T-cell (primary cell): ENCODE data around the gene CABP1. TPM values are rescaled to one million over a fixed set of nuclear protein-coding genes. Genes with fewer than 3 reads are reported as not detected.

Experiments used
- ATAC-seq, 4 experiments: fragments of 200-7000 bp in 3 of 4; fragments of 150-1000 bp in 1 of 4; cut with Tn5 transposase; replicated peaks in 1 of 4; 1 replicate in 3 of 4; 2 replicates in 1 of 4; pipeline ENCODE4 v1.10.0; 2021; ENCODE audit warnings: moderate library complexity in 3 of 4, mild to moderate bottlenecking in 2 of 4, moderate number of reproducible peaks in 1 of 4
- CTCF ChIA-PET, 2 donors: fragments of 300-600 bp; sonication (Branson Sonifier 250); formaldehyde crosslinking; loops; one replicate each; lab custom pipeline; 2022; ENCODE audit warnings: antibody characterized with exemption in 2 of 2; lab: Charles Lee
- POLR2A ChIA-PET, 2 donors: fragments of 300-600 bp; sonication (Branson Sonifier 250); formaldehyde crosslinking; loops; one replicate each; lab custom pipeline; 2022; ENCODE audit warnings: antibody characterized with exemption in 2 of 2; lab: Charles Lee
- DNase-seq, 35 experiments: peaks; one replicate each; pipeline versions ENCODE4 v3.0.0 to v3.0.0-alpha.2; 2013 to 2023
- H3K27ac ChIP-seq: one replicate; pipeline ENCODE4 v1.5.1; 2013; ENCODE audit warnings: low read length
- H3K27me3 ChIP-seq, 2 experiments: replicated peaks in 1 of 2; 1 replicate in 1 of 2; 2 replicates in 1 of 2; pipeline versions ENCODE4 v1.6.1 to v1.7.0; 2013; ENCODE audit warnings: low read length in 1 of 2, mixed read lengths in 1 of 2; ENCODE audit not compliant: control insufficient read depth in 2 of 2, insufficient read depth in 2 of 2; ENCODE audit errors: extremely low read depth in 1 of 2
- H3K36me3 ChIP-seq, 2 donors: 1 replicate in 1 of 2; 2 replicates in 1 of 2; pipeline versions ENCODE4 v1.6.1 to v1.7.0; 2013; ENCODE audit warnings: low read length in 1 of 2; ENCODE audit not compliant: control insufficient read depth in 2 of 2, insufficient read depth in 1 of 2; ENCODE audit errors: extremely low read depth in 1 of 2
- H3K4me1 ChIP-seq, 2 experiments: 1 replicate in 1 of 2; 2 replicates in 1 of 2; pipeline versions ENCODE4 v1.6.1 to v1.7.0; 2013; ENCODE audit warnings: low read length in 2 of 2, mixed read lengths in 1 of 2; ENCODE audit not compliant: insufficient read depth in 2 of 2, control insufficient read depth in 1 of 2; ENCODE audit errors: extremely low read depth in 1 of 2
- H3K4me3 ChIP-seq, 2 donors: 1 replicate in 1 of 2; 2 replicates in 1 of 2; pipeline versions ENCODE4 v1.5.1 to v1.7.0; 2013; ENCODE audit warnings: mild to moderate bottlenecking in 2 of 2, low read length in 1 of 2, moderate library complexity in 1 of 2; ENCODE audit not compliant: control insufficient read depth in 1 of 2; ENCODE audit errors: extremely low read depth in 1 of 2
- H3K9me3 ChIP-seq: 2 replicates; pipeline ENCODE4 v1.7.0; 2013
- H3K27ac Mint-ChIP-seq, 2 donors: one replicate each; pipeline ENCODE4 v1.8.0; 2020 to 2021; ENCODE audit warnings: mild to moderate bottlenecking in 2 of 2, mixed read lengths in 2 of 2
- H3K27me3 Mint-ChIP-seq, 2 donors: one replicate each; pipeline ENCODE4 v1.8.0; 2021 to 2022; ENCODE audit warnings: mixed read lengths in 2 of 2
- H3K36me3 Mint-ChIP-seq: one replicate; pipeline ENCODE4 v1.8.0; 2021; ENCODE audit warnings: mixed read lengths
- H3K4me1 Mint-ChIP-seq, 3 donors: one replicate each; pipeline ENCODE4 v1.8.0; 2020 to 2022; ENCODE audit warnings: mixed read lengths in 3 of 3, mild to moderate bottlenecking in 1 of 3
- H3K4me3 Mint-ChIP-seq, 3 donors: one replicate each; pipeline ENCODE4 v1.8.0; 2020 to 2022; ENCODE audit warnings: mild to moderate bottlenecking in 3 of 3, mixed read lengths in 3 of 3, moderate library complexity in 3 of 3
- H3K9me3 Mint-ChIP-seq, 3 donors: one replicate each; pipeline ENCODE4 v1.8.0; 2020 to 2022; ENCODE audit warnings: mixed read lengths in 3 of 3
- WGBS: methylation state at CpG from one replicate; pipeline ENCODE4 v1.1.5; 2013; ENCODE audit warnings: missing lambda C conversion rate; ENCODE audit not compliant: insufficient coverage; 5-methylcytosine and 5-hydroxymethylcytosine counted together
- total RNA-seq, 35 experiments: library from RNA in 6 of 35; stranded (reverse) in 6 of 35; fragments of 120-200 nt in 1 of 35; gene quantifications; one replicate each; pipeline versions ENCODE4 v1.2.1 to v1.2.4 and lab custom pipeline; 2013 to 2026

CABP1 gene
- total RNA-seq, 5 donors from 2014 or later (not counting 1 experiment from before 2014, with no cell fraction given): not detected

DNA sequence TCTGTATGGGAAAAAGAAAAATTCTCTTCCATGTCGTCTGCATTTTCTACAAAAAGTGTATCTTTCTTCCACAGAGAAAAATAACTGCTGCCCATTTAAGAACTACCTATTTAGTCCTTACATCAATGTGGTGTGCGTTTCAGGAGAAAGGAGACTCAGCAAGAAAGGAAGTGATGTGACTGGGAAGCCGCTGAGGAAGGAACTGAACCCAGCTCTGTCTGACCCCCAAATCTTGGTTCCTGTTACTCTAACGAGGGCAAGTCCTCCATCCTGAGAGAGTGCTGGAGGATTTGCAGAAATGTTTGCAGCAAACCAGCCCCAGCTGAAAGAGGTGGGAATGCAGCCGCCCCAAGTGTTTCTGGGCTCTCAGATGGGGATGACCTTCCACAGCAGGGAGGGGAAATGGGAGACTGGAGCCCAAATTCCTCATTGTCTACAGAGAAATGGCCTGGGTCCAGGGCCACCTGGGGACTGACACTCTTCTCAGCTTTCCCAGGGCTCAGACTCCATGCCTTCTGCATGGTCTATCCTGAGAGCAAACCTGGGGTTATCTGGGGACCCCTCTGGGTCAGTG is 39.8 kb downstream of the CABP1 start:
- POLR2A ChIA-PET: no interaction called here
- Mint-ChIP-seq H3K4me3 (no peak overlapping the region), H3K27ac (no peak overlapping the region), H3K36me3 (no peaks in the 10 kb centered on the region), H3K4me1 (peaks cover 0 to 19% (median 5%) of the 10 kb centered on the region in 3 donors), H3K27me3 (peaks cover 3% of the 10 kb centered on the region in 2 donors), H3K9me3 (no peaks in the 10 kb centered on the region)
- CTCF ChIA-PET: no interaction called here
- no peaks in the 10 kb centered on the region for H3K4me1 ChIP-seq
- peaks cover 0 to 3% of the 10 kb centered on the region in 2 experiments for H3K27me3 ChIP-seq
- no peaks in the 10 kb centered on the region for H3K36me3 ChIP-seq
- no peak for DNase-seq
- H3K27ac ChIP-seq: no peak overlapping the region
- ATAC-seq: no peak
- H3K9me3 ChIP-seq: no peaks in the 10 kb centered on the region
- no peak overlapping the region for H3K4me3 ChIP-seq
- WGBS: 50% methylated on average over 3 of the region's 5 CpGs

DNA sequence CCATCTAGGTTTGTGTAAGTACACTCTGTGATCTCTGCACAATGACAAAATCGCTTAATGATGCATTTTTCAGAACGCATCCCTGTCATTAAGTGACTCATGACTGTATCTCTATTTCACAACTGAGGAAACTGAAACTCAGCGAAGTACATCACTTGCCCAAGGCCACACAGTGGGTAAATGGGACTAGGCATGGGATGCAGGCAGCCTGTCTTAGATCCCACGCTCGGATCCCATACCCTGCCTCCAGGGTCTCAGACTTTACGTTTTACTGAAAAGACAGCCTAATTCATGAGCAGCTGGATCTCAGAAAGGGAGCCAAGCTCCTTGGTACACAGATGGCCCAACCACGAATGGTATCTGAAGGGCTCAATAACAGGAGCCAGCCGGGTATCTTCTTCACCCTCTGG is 44.1 kb downstream of the CABP1 start:
- H3K4me3 Mint-ChIP-seq: peak overlapping the region in 2 of 3 donors; percentile 89
- DNase-seq (no peak), ATAC-seq (no peak)
- no peak overlapping the region for H3K27ac Mint-ChIP-seq
- POLR2A ChIA-PET: no interaction called here
- H3K36me3 ChIP-seq: no peaks in the 10 kb centered on the region
- H3K27ac ChIP-seq: no peak overlapping the region
- no peaks in the 10 kb centered on the region for H3K36me3 Mint-ChIP-seq
- no peaks in the 10 kb centered on the region for H3K9me3 ChIP-seq
- H3K9me3 Mint-ChIP-seq: no peaks in the 10 kb centered on the region
- peaks cover 20 to 29% (median 24%) of the 10 kb centered on the region in 3 donors for H3K4me1 Mint-ChIP-seq
- no peak overlapping the region for H3K4me3 ChIP-seq
- WGBS: 42% methylated on average over 4 of the region's 8 CpGs
- H3K4me1 ChIP-seq: peaks cover 7 to 24% of the 10 kb centered on the region in 2 experiments
- CTCF ChIA-PET: no interaction called here
- peaks cover 0 to 3% of the 10 kb centered on the region in 2 experiments for H3K27me3 ChIP-seq
- H3K27me3 Mint-ChIP-seq: no peaks in the 10 kb centered on the region

DNA sequence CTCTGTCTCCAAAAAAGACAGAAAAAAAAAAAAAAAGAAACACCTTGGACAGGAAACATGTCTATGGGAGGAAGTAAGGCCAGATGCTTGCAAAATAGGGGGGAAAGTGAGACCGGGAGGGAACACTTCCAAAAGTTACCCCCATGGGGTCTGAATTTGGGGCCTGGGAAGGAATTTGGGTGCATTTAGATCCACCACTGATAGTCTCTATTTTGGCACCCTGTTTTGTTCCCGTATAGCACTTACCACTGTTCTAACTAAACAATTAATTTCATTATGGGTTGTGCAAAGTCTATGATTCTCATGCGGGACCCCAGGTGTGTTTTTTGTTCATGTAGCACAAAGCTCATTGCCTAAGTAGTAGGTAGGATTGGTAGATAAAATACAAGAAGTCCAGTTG is 45.1 kb downstream of the CABP1 start:
- Mint-ChIP-seq H3K27ac (peak overlapping the region; percentile 27 to 55), H3K27me3 (no peaks in the 10 kb centered on the region), H3K4me1 (peaks cover 24 to 37% (median 32%) of the 10 kb centered on the region in 3 donors), H3K9me3 (no peaks in the 10 kb centered on the region), H3K36me3 (no peaks in the 10 kb centered on the region), H3K4me3 (peak overlapping the region; percentile 88 to 89 (median 89))
- Histone ChIP-seq H3K4me3 (no peak overlapping the region), H3K4me1 (peaks cover 10 to 29% of the 10 kb centered on the region in 2 experiments), H3K27ac (no peak overlapping the region), H3K36me3 (no peaks in the 10 kb centered on the region), H3K27me3 (peaks cover 0 to under 1% of the 10 kb centered on the region in 2 experiments), H3K9me3 (no peaks in the 10 kb centered on the region)
- DNase-seq: no peak
- CTCF ChIA-PET: interaction anchor here in 1 of 2 donors (1.9 kb wide), 1 partner anchor 103 kb away, joined by 6 read pairs; no protein-coding TSS in a partner anchor
- WGBS: no CpG with 5 or more reads among the region's 3 CpGs
- POLR2A ChIA-PET: no interaction called here
- no peak for ATAC-seq

DNA sequence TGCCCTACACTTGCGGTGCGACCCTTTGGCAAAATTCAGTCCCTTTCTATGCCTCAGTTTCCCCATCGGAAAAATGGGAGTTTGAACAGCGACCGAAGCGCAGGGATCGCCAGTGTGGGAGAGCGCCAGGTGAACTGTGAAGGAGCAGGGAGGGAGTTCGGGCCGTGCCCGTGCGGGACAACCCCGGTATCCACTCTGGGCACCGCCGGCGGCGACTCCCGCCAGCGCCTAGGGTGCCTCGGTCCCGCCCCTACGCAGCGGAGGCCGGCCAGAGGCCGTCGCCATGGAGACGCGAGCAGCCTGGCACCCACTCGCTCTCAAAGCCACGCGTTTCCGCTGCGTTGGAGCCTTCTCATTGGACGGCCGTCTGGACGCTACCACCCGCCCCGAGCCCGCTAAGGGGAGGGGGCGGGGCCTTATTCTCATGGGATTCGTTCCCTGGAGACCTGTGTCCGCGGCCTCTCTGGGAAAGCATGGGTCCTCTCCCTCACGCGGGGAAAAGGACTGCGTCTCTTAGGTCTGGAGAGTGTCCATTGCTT is 45.8 kb downstream of the CABP1 start:
- Mint-ChIP-seq H3K27me3 (no peaks in the 10 kb centered on the region), H3K9me3 (no peaks in the 10 kb centered on the region), H3K4me3 (peak overlapping the region; percentile 88 to 89 (median 89)), H3K27ac (peak overlapping the region; percentile 90 to 94), H3K36me3 (no peaks in the 10 kb centered on the region), H3K4me1 (peaks cover 28 to 42% (median 39%) of the 10 kb centered on the region in 3 donors)
- peak overlapping the region; percentile 83 to 97 for H3K4me3 ChIP-seq
- H3K36me3 ChIP-seq: no peaks in the 10 kb centered on the region
- DNase-seq (peak; percentile 93 to 99 (median 96)), ATAC-seq (peak; percentile 78 to 79 (median 79))
- H3K4me1 ChIP-seq: peaks cover 12 to 31% of the 10 kb centered on the region in 2 experiments
- WGBS: 0% methylated on average over 44 of the region's 46 CpGs
- ChIA-PET CTCF (interaction anchor here in 1 of 2 donors (1.9 kb wide), 1 partner anchor 104 kb away, joined by 6 read pairs; no protein-coding TSS in a partner anchor), POLR2A (interaction anchor here in 1 of 2 donors (0.5 kb wide), 1 partner anchor 372 kb away, joined by 5 read pairs; no protein-coding TSS in a partner anchor)
- no peaks in the 10 kb centered on the region for H3K27me3 ChIP-seq
- peak overlapping the region; percentile 91 for H3K27ac ChIP-seq
- H3K9me3 ChIP-seq: no peaks in the 10 kb centered on the region

GRCh38 chr12:120686690-120687577 is 46.5 kb downstream of the CABP1 start, which contains the start of gene MLEC:
MLEC (plus strand) TSS chr12:120687149; CDS start chr12:120687297, 148 bp downstream.
- Histone ChIP-seq H3K27ac (peak within 1 kb of the TSS; percentile 91), H3K27me3 (no peaks in the 10 kb centered on the region), H3K36me3 (no peaks in the 10 kb centered on the region), H3K4me1 (peaks cover 15 to 31% of the 10 kb centered on the region in 2 experiments), H3K4me3 (peak within 1 kb of the TSS; percentile 83 to 97), H3K9me3 (no peaks in the 10 kb centered on the region)
- H3K9me3 Mint-ChIP-seq: no peaks in the 10 kb centered on the region
- peak within 1 kb of the TSS; percentile 90 to 94 for H3K27ac Mint-ChIP-seq
- H3K4me1 Mint-ChIP-seq: peaks cover 32 to 47% (median 45%) of the 10 kb centered on the region in 3 donors
- DNase-seq (peak; percentile 96 to 100 (median 99)), ATAC-seq (peak; percentile 82 to 86 (median 82))
- ChIA-PET CTCF (interaction anchor here in 1 of 2 donors (1.9 kb wide), 1 partner anchor 104 kb away, joined by 6 read pairs; no protein-coding TSS in a partner anchor), POLR2A (interaction anchor here in 1 of 2 donors (0.5 kb wide), 1 partner anchor 372 kb away, joined by 5 read pairs; no protein-coding TSS in a partner anchor)
- no peaks in the 10 kb centered on the region for H3K36me3 Mint-ChIP-seq
- H3K27me3 Mint-ChIP-seq: no peaks in the 10 kb centered on the region
- H3K4me3 Mint-ChIP-seq: peak within 1 kb of the TSS; percentile 88 to 89 (median 89)
- under 1% methylated on average over 73 of the region's 84 CpGs for WGBS
